GM12875 (cell line): ENCODE results near the gene RERE.

Experiments used
- H3K4me3 ChIP-seq: one replicate; pipeline ENCODE4 v1.5.1; 2011; ENCODE audit warnings: low read depth, low read length, control low read depth
- CTCF ChIP-seq: IDR thresholded peaks from 2 replicates; pipeline ENCODE4 v1.5.1; 2011; ENCODE audit warnings: low read depth, mild to moderate bottlenecking, control low read depth, inconsistent platforms, low read length, moderate library complexity, borderline replicate concordance; ENCODE audit not compliant: insufficient read depth

The RERE gene

DNA sequence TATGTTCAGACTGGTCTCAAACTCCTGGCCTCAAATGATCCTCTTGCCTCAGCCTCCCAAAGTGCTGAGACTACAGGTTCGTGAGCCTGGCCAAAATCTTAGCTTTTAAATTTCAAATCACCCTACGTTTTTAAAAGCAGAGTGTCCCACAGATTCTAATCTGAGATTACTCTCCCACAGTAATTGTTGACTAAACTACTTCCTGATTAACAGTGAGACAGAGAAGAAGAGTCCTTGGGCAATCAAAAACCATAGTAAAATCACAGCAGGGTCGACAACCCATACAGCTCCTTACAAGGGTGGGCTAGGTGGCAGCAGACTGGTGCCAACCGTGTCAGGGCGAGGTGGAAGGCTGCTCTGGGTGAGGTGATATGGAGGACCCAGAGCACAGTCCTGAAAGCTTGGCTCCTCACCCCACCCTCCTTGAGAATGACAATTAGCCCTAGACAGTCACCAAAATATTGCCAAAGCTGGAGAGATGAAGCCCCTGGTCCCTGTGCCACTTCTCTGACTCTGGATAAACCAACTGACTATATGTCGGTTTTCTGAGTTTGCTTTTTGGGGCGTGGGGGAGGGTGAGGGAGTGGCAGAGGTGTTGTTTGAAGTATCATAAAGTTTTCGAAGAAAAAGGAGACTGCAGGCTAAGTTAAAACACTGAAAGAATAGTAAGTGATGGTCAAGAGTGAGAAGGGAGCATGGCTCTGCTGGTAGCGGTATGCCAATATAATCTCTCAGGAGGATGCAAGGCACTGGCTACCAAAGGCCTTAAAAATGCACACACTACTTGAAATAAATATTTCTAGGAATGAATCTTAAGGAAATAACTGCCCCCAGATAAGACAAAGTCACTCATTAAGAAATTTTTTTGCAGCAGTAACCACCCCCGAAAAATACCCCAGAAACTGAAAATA lies 412.7 kb downstream of the RERE start:
- TF ChIP-seq CTCF, result no peak
- no peak overlapping the region for H3K4me3 ChIP-seq

DNA sequence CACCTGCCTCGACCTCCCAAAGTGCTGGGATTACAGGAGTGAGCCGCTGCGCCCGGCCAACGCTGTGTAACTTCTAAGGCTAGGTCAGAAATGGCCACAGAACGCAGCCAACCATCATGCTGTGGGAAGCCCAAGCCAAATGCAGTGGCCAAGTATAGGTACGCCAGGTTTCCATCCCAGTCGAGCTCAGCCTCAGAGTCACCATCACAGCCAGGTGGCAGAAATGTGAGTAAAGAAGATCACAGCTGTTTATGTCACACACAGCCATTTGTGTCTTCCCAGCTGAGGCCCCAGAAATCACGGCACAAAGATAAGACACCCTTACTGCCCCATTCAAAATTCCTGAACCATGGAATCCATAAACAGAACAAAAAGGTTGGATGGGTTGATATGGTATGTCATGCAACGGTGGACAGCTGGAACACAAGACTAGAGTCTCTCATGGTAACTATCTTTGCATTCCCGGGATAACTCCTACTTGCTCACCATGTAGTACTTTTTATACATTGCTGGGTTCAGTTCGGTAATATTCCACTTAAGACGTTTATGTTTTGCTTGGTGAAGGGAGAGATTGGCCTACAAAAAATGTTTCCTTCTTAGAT lies 415.2 kb downstream of the RERE start:
- no peak for TF ChIP-seq CTCF
- no peak overlapping the region for H3K4me3 ChIP-seq

DNA sequence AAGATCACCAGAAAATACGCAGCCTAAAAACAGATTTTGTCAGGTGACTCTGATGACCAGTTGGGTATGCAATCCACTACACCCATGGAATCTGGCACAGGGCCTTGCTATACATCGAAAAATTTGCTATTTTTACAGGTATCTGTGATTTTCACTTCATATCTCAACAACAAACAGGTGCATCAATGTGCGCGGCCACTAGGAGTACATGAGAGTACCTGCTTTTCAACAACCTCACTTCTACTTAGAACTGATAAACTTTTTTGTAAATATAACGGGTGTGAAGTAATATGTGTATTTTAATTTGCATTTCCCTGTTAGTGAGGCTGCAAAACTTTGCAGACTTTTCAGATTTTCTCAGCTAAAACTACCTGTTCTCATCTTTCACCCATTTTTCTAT lies 418.8 kb downstream of the RERE start:
- H3K4me3 ChIP-seq, result no peak overlapping the region
- peak; percentile 21; the same call in 1 of the 2 replicates for TF ChIP-seq CTCF

DNA sequence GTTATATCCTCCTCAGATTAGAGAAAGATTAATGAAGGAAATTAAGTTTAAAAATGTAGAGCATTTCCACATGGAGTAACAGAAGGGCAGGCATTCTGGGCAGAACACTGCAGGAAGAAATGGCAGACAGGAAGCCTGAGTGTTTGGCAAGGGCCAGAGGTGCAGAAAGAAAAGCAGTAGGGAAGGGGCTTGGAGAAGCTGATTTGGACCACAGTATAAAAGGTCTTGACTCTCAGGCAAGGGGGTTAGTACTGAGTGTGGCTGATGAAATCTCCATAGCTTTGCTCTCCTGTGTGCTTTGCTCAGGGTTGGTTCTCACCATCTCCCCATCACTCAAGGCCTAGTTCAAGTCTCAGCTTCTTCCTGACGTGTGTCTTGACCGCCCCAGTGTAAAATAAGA lies 419.4 kb downstream of the RERE start:
- H3K4me3 ChIP-seq, result no peak overlapping the region
- no peak for TF ChIP-seq CTCF

DNA sequence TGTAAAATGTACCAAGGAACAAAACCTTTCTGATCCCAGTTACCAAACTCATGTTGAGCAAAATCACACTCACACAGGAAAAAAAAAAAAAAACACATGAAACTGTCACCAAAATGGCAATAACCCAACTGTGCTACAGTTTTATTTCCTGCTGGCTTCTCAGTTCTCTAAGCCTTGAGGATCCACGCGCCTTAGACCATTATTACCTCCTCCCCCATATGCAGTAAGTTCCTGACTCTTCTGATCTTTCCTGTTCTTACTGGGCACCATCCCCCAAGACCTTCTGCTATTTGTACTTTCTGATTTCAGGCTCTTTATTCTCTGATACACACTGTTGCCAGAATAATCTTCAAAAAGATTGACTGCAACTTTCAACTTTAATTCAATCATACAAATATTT lies 419.9 kb downstream of the RERE start:
- H3K4me3 ChIP-seq, result no peak overlapping the region
- TF ChIP-seq CTCF, result no peak

- no peak overlapping the region for H3K4me3 ChIP-seq
- no peak for TF ChIP-seq CTCF
Measured at GRCh38 chr1:8396786-8397406, 420.5 kb downstream of the RERE start.
